ENCODE data around the gene CDK17. TPM values are rescaled to one million over a fixed set of nuclear protein-coding genes. Genes with fewer than 3 reads are reported as not detected.

Gene CDK17
- total RNA-seq, 4 donors from 2014 or later = 93.5 to 105 (median 102) TPM

GRCh38 chr12:96260231-96260630 is 140.0 kb downstream of the CDK17 start:
- Histone ChIP-seq H3K9me3 (no peaks in the 10 kb centered on the region), H3K27ac (peak overlapping the region in 1 of 2 donors; percentile 26), H3K4me1 (no peaks in the 10 kb centered on the region), H3K27me3 (no peaks in the 10 kb centered on the region), H3K36me3 (no peaks in the 10 kb centered on the region), H3K4me3 (no peak overlapping the region)
- intact Hi-C loops (cut with DNase I; ENCODE audit: low total_unique reads) = no loop called here
- no peak for DNase-seq
- TF ChIP-seq POLR2A (IDR thresholded peaks at IDR 0.05) = no peak

- Histone ChIP-seq H3K9me3 (no peaks in the 10 kb centered on the region), H3K4me1 (no peaks in the 10 kb centered on the region), H3K27me3 (no peaks in the 10 kb centered on the region), H3K4me3 (no peak overlapping the region), H3K36me3 (no peaks in the 10 kb centered on the region), H3K27ac (peak overlapping the region; percentile 42 to 60)
- intact Hi-C loops (cut with DNase I; ENCODE audit: low total_unique reads) = no loop called here
- TF ChIP-seq CTCF (IDR thresholded peaks at IDR 0.05) = no peak
- TF ChIP-seq POLR2A (IDR thresholded peaks at IDR 0.05) = no peak
- peak; percentile 64 to 71 for DNase-seq
These were observed 141.9 kb downstream of the CDK17 start for GRCh38 chr12:96258104-96258961.

- TF ChIP-seq CTCF (IDR thresholded peaks at IDR 0.05) = no peak
- TF ChIP-seq POLR2A (IDR thresholded peaks at IDR 0.05) = no peak
- Histone ChIP-seq H3K36me3 (no peaks in the 10 kb centered on the region), H3K4me3 (no peak overlapping the region), H3K27me3 (no peaks in the 10 kb centered on the region), H3K9me3 (no peaks in the 10 kb centered on the region), H3K4me1 (no peaks in the 10 kb centered on the region), H3K27ac (peak overlapping the region; percentile 42 to 80)
- no peak for DNase-seq
- intact Hi-C loops (cut with DNase I; ENCODE audit: low total_unique reads) = no loop called here
These were observed 142.6 kb downstream of the CDK17 start for GRCh38 chr12:96257550-96258103.

- no peak for DNase-seq
- H3K27me3 ChIP-seq = no peaks in the 10 kb centered on the region
- intact Hi-C loops (cut with DNase I; ENCODE audit: low total_unique reads) = no loop called here
- H3K4me1 ChIP-seq = no peaks in the 10 kb centered on the region
- peak overlapping the region; percentile 40 to 80 for H3K27ac ChIP-seq
- H3K9me3 ChIP-seq = no peaks in the 10 kb centered on the region
- TF ChIP-seq CTCF (IDR thresholded peaks at IDR 0.05) = no peak
- TF ChIP-seq POLR2A (IDR thresholded peaks at IDR 0.05) = no peak
- H3K36me3 ChIP-seq = no peaks in the 10 kb centered on the region
- no peak overlapping the region for H3K4me3 ChIP-seq
These were observed 143.4 kb downstream of the CDK17 start for GRCh38 chr12:96256672-96257361.

GRCh38 chr12:96255077-96255476 is 145.2 kb downstream of the CDK17 start:
- H3K36me3 ChIP-seq = no peaks in the 10 kb centered on the region
- no peaks in the 10 kb centered on the region for H3K9me3 ChIP-seq
- H3K27ac ChIP-seq = peak overlapping the region; percentile 20 to 80
- no peak overlapping the region for H3K4me3 ChIP-seq
- peaks cover 0 to 2% of the 10 kb centered on the region in 2 donors for H3K4me1 ChIP-seq
- TF ChIP-seq CTCF (IDR thresholded peaks at IDR 0.05) (no peak), POLR2A (IDR thresholded peaks at IDR 0.05) (peak in 1 of 2 donors; percentile 38)
- peak in 1 of 2 donors; percentile 68 for DNase-seq
- intact Hi-C loops (cut with DNase I; ENCODE audit: low total_unique reads) = no loop called here
- H3K27me3 ChIP-seq = no peaks in the 10 kb centered on the region

All from uterus (tissue), 4 donors.